ENCODE measurements around the gene JAG1.

Gene JAG1

GRCh38 chr20:10629946-10630650 is 43.7 kb downstream of the JAG1 start:
- H3K4me3 ChIP-seq (replicated peaks; ENCODE audit: low read depth, low read length) = no peak overlapping the region
- DNase-seq (ENCODE audit: extremely low read depth, low read depth) = no peak
- TF ChIP-seq, protein P1, sequence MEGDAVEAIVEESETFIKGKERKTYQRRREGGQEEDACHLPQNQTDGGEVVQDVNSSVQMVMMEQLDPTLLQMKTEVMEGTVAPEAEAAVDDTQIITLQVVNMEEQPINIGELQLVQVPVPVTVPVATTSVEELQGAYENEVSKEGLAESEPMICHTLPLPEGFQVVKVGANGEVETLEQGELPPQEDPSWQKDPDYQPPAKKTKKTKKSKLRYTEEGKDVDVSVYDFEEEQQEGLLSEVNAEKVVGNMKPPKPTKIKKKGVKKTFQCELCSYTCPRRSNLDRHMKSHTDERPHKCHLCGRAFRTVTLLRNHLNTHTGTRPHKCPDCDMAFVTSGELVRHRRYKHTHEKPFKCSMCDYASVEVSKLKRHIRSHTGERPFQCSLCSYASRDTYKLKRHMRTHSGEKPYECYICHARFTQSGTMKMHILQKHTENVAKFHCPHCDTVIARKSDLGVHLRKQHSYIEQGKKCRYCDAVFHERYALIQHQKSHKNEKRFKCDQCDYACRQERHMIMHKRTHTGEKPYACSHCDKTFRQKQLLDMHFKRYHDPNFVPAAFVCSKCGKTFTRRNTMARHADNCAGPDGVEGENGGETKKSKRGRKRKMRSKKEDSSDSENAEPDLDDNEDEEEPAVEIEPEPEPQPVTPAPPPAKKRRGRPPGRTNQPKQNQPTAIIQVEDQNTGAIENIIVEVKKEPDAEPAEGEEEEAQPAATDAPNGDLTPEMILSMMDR (IDR thresholded peaks at IDR 0.05; ENCODE audit: low read depth, low read length, missing control alignments) = no peak

DNA sequence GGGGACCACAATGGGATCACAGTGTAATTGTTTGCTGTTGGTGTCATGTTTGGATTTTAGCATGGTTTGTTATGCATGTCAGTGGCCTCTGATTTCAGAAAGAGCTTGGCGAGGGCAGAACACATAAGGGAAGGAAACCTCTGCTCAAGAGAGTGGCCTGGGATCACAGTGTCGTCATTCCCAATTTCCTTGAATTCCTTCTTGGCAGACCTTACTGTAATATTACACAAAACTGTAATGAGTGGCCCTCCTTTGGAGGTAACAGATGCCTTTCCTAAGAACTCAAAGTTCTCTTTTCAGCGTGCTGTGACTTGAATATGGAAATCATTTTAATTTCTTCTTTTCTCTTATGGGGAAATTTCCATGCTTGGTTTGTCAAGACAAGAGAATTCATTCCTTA is 46.9 kb downstream of the JAG1 start:
- no peak overlapping the region for H3K4me3 ChIP-seq (replicated peaks; ENCODE audit: low read depth, low read length)
- TF ChIP-seq, protein P1 (IDR thresholded peaks at IDR 0.05; ENCODE audit: low read depth, low read length, missing control alignments) = no peak
- DNase-seq (ENCODE audit: extremely low read depth, low read depth) = no peak

GRCh38 chr20:10625641-10626040 is 48.2 kb downstream of the JAG1 start:
- DNase-seq (ENCODE audit: extremely low read depth, low read depth) = no peak
- TF ChIP-seq, protein P1 (IDR thresholded peaks at IDR 0.05; ENCODE audit: low read depth, low read length, missing control alignments) = no peak
- H3K4me3 ChIP-seq (replicated peaks; ENCODE audit: low read depth, low read length) = no peak overlapping the region

DNA sequence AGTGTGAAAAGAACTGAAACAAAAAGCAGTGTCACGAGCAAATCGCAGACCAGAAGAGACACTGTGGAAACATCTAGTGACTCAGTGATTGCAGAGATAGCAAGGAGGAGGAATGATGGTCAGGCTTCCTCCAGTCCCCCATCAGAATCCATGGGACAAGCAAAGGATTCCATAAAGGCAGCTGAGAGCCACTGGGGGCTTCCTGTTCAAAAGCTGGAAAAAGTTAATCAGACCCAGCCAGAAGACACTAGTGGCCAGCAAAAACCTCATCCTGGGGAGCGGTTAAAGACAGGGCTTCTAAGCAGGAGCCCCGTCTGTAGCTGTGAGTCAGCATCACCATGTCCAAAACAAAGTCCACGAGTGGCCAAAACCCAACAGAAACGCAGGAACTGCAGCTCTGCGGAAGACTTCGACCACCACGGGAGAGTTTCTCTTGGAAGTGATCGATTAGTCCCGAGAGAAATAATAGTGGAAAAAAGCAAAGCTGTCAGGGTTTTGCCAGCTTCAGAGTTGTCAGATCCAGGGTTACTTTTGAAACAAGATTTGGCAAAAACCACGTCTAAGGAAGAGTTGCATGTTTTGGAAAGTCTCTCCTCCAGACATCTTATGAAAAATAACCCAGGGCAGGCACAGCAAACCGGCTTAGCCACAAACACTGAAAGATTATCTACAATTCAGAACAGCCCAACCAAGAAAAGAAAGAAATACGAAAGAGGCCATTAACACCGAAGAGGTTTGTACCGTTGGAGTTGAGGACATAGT is 51.0 kb downstream of the JAG1 start:
- TF ChIP-seq, protein P1 (IDR thresholded peaks at IDR 0.05; ENCODE audit: low read depth, low read length, missing control alignments) = no peak
- no peak for DNase-seq (ENCODE audit: extremely low read depth, low read depth)
- H3K4me3 ChIP-seq (replicated peaks; ENCODE audit: low read depth, low read length) = no peak overlapping the region

GRCh38 chr20:10621149-10621548 is 52.6 kb downstream of the JAG1 start:
- no peak overlapping the region for H3K4me3 ChIP-seq (replicated peaks; ENCODE audit: low read depth, low read length)
- TF ChIP-seq, protein P1 (IDR thresholded peaks at IDR 0.05; ENCODE audit: low read depth, low read length, missing control alignments) = no peak
- no peak for DNase-seq (ENCODE audit: extremely low read depth, low read depth)

DNA sequence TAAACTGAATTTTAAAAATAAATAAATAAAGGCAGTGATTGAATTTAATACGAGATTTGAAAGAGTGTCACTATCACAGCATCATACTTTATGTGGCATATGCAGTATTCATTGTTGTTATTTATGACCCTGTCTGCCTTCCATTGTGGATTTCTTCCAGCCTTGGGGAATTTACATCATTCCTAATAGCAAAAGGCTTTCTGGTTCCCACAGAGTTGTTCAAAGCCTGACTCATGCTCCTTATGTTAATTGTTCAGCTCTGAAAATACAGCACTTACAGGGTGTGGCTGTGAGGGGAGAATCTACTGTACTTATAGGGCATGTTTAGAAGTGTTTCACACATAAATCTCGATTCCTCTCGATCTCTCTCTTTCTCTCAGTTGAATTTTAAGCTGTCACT is 54.4 kb downstream of the JAG1 start:
- no peak overlapping the region for H3K4me3 ChIP-seq (replicated peaks; ENCODE audit: low read depth, low read length)
- DNase-seq (ENCODE audit: extremely low read depth, low read depth) = peak; percentile 85
- TF ChIP-seq, protein P1 (IDR thresholded peaks at IDR 0.05; ENCODE audit: low read depth, low read length, missing control alignments) = no peak
